ENCODE measurements around the gene SYTL1.

SYTL1 gene

DNA sequence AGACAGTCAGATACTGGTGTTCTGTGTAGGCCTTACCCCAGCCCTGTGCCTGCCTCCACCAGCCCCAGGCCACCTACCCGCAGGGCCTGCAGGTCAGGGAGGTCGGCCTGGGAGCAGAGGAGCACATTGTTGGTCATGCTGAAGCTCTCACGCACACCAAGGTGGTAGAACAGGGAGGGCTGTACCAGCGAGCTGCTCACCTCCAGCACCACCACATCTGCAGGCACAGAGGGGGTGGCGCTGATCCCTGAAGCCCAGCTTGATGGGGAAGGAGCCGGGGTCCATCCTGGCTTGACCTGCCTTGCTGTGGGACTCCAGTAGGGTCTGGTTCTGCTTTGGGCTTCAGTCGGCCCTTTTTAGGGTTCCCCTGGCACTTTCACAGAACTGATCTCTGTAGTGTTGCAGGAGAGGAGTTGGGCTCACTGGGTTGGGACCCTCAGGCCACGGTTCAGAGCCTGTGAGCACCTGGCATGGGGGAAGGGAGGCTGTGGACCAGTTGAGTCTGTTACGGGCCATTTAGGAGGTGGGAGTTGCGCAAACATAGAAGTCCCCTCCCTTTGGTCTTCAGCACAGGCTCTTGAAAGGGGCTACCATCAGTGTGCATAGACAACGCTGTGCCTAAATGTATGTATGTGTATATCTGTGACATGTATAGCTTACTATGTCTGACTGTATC lies 23.0 kb downstream of the SYTL1 start:
- peak overlapping the region; percentile 52 for H3K4me3 ChIP-seq (ENCODE audit: low read depth, low read length)
- peak; percentile 40 for DNase-seq (ENCODE audit: low read depth)
- TF ChIP-seq, protein P1, sequence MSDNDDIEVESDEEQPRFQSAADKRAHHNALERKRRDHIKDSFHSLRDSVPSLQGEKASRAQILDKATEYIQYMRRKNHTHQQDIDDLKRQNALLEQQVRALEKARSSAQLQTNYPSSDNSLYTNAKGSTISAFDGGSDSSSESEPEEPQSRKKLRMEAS (IDR thresholded peaks at IDR 0.05; ENCODE audit: low read depth, low read length) = no peak
- TF ChIP-seq, protein P2, sequence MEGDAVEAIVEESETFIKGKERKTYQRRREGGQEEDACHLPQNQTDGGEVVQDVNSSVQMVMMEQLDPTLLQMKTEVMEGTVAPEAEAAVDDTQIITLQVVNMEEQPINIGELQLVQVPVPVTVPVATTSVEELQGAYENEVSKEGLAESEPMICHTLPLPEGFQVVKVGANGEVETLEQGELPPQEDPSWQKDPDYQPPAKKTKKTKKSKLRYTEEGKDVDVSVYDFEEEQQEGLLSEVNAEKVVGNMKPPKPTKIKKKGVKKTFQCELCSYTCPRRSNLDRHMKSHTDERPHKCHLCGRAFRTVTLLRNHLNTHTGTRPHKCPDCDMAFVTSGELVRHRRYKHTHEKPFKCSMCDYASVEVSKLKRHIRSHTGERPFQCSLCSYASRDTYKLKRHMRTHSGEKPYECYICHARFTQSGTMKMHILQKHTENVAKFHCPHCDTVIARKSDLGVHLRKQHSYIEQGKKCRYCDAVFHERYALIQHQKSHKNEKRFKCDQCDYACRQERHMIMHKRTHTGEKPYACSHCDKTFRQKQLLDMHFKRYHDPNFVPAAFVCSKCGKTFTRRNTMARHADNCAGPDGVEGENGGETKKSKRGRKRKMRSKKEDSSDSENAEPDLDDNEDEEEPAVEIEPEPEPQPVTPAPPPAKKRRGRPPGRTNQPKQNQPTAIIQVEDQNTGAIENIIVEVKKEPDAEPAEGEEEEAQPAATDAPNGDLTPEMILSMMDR (IDR thresholded peaks at IDR 0.05; ENCODE audit: low read depth, low read length) = no peak
- TF ChIP-seq POLR2A (IDR thresholded peaks at IDR 0.05; ENCODE audit: extremely low read depth, insufficient read length) (no peak), MYC (IDR thresholded peaks at IDR 0.05; ENCODE audit: low read depth, low read length) (no peak)

DNA sequence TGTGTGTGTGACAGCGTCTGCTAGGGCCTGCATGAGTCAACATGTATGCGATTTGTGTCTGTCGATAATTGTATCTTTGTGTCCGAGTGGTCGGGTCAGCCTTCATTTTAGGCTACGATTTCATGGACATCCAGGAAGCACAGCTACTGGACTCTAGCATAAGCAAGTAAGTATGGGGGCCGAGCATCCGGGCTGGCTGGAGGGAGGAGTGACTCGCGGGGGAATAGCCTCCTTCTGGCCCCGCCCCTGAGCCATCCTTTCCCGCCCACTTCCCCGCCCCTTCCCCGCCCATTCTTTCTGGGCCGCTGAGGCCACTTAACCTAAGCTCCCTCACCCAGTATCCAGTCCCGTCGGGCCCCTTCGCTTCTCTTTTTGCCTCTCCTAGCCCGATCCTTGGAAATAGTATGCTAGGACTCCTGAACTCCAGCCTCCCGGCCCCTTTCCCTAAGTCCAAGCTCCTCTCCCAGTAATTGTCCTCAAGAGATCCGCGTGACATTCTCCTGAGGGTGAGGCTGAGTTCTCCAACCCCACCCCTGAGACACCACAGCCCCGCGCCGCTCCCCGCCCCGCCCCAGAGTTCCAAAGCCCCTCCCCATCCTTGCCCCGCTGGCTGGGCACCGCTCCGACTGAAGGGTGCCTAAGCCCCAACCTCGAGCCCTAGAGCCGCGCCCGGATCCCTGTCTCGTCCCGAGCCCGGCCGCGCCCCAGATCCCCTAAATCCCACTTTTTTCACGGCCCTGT lies 23.7 kb downstream of the SYTL1 start:
- TF ChIP-seq, protein P2 (IDR thresholded peaks at IDR 0.05; ENCODE audit: low read depth, low read length) = no peak
- TF ChIP-seq MYC (IDR thresholded peaks at IDR 0.05; ENCODE audit: low read depth, low read length) (peak; percentile 71), POLR2A (IDR thresholded peaks at IDR 0.05; ENCODE audit: extremely low read depth, insufficient read length) (peak; percentile 45)
- TF ChIP-seq, protein P1 (IDR thresholded peaks at IDR 0.05; ENCODE audit: low read depth, low read length) = peak; percentile 19
- peak overlapping the region; percentile 66 for H3K4me3 ChIP-seq (ENCODE audit: low read depth, low read length)
- peak; percentile 89 for DNase-seq (ENCODE audit: low read depth)

DNA sequence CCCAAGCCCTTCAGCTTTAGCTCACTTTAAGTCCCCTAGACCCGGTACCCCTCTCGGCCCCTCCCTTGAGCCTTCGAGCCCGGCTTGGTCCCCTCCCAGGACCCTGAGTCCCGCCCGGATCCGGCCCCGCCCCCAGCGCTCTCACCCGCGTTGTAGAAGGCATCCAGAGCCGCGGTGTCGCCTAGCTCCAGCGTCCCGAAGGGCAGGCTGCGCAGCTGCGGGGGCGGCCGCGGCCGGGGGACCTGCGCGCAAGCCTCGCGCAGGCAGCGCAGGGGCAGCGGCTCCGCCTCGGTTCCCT lies 24.2 kb downstream of the SYTL1 start:
- DNase-seq (ENCODE audit: low read depth) = peak; percentile 93
- TF ChIP-seq, protein P2 (IDR thresholded peaks at IDR 0.05; ENCODE audit: low read depth, low read length) = no peak
- TF ChIP-seq POLR2A (IDR thresholded peaks at IDR 0.05; ENCODE audit: extremely low read depth, insufficient read length) (peak; percentile 56), MYC (IDR thresholded peaks at IDR 0.05; ENCODE audit: low read depth, low read length) (peak; percentile 51; the same call in 1 of the 2 replicates)
- H3K4me3 ChIP-seq (ENCODE audit: low read depth, low read length) = peak overlapping the region; percentile 66

DNA sequence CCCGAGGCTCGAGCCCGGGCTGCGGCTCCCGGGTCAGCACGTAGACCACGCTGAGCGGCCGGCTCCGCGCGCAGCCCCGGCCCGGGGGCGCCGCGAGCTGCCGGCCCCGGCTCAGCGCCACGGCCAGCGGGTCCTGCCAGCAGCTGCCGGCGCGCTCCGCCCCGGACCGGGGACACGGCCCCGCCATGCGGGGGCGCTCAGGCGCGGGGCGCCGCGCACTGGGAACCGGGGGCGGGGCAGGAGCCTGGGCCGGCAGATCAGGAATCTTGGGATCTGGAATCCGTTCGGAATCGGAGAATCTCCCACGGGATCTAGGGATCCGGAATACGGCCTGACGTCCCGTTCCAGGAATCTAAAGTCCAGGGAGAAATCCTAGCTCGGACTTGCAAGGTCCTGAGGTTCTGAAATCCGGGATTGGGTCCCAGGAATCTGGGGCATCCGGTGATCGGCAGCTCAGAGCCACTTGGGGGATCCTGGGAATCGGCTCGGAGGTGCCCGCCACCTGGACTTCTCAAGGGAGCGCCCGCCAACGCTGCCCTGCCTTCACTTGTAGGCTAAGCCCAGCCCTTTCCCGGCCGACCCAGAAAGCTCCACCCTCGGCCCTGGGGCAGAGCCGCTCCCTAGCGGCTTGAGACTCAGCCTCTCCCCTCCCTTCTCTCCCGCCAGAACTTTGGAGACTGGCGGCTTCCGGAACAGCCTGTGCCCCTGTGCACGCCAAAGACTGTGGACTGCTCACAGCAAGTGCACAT lies 24.8 kb downstream of the SYTL1 start, which contains the start of gene MAP3K6:
Gene MAP3K6 (minus strand): TSS at position 551 of the 749 bp plus-strand sequence. CDS start 364 bp downstream, at position 187.
- peak; percentile 91 for DNase-seq (ENCODE audit: low read depth)
- TF ChIP-seq POLR2A (IDR thresholded peaks at IDR 0.05; ENCODE audit: extremely low read depth, insufficient read length) (peak; percentile 45), MYC (IDR thresholded peaks at IDR 0.05; ENCODE audit: low read depth, low read length) (peak; percentile 19; the same call in 1 of the 2 replicates)
- TF ChIP-seq, protein P2 (IDR thresholded peaks at IDR 0.05; ENCODE audit: low read depth, low read length) = peak; percentile 17
- TF ChIP-seq, protein P1 (IDR thresholded peaks at IDR 0.05; ENCODE audit: low read depth, low read length) = peak; percentile 43; the same call in 1 of the 2 replicates
- H3K4me3 ChIP-seq (ENCODE audit: low read depth, low read length) = peak within 1 kb of the TSS; percentile 81

DNA sequence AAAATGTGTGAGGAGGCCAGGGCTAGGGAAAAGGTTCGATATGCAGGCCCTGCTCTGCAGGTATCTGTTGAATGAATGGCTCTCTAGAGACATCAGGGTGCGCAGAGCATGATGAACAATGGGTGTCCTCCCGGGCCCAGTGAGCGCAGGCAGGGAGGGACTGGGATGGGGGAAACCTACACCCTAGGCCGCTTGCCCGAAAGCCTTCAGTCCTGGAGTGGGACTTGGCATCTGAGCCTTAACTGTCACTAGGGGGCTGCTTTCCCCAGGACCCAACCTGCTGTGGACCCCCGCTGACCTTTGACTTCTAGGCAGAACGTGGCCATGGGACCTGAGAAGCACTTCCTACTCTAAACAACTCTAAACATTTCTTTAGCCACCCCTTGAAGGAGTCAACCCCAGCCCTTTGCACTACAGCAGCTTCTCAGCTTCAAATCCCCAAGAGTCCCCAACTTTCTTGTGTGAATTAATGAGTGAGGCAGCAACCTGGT lies 25.4 kb downstream of the SYTL1 start:
- no peak for DNase-seq (ENCODE audit: low read depth)
- no peak for TF ChIP-seq POLR2A (IDR thresholded peaks at IDR 0.05; ENCODE audit: extremely low read depth, insufficient read length)
- TF ChIP-seq, protein P1 (IDR thresholded peaks at IDR 0.05; ENCODE audit: low read depth, low read length) = no peak
- no peak for TF ChIP-seq MYC (IDR thresholded peaks at IDR 0.05; ENCODE audit: low read depth, low read length)
- TF ChIP-seq, protein P2 (IDR thresholded peaks at IDR 0.05; ENCODE audit: low read depth, low read length) = no peak
- H3K4me3 ChIP-seq (ENCODE audit: low read depth, low read length) = peak overlapping the region; percentile 81
